ENCODE measurements around the gene KRTAP10-1. TPM values are rescaled to one million over a fixed set of nuclear protein-coding genes. Genes with fewer than 3 reads are reported as not detected.

KRTAP10-1 gene
- total RNA-seq, 1 experiment from 2014 or later: not detected

DNA sequence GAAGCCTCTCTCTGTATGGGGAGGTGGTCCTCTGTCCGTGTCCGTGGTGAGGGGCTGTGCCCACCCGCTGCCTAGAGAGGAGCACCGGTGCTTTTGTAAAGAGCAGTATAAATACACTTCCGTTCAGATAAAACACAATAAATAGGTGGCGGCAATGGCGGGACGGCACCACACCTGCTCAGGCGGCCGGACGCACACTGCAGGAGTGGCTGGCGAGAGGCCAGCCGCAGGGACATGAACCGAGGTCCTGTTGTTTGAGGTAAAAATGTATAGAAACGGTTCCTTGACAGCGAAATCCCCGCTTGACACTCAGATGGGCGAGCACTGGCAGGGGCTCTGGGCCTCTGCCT is 40.8 kb downstream of the KRTAP10-1 start:
- Histone ChIP-seq H4K8ac (replicated peaks; ENCODE audit: insufficient read length, low read depth, low read length) (no peak overlapping the region), H3K18ac (ENCODE audit: insufficient read length, low read depth, low read length) (no peak overlapping the region), H2BK5ac (ENCODE audit: insufficient read length, low read length) (no peak overlapping the region), H3K9ac (ENCODE audit: extremely low read depth, insufficient read length, low read length) (no peak overlapping the region), H4K20me1 (ENCODE audit: control insufficient read depth, insufficient read depth, insufficient read length) (no peaks in the 10 kb centered on the region), H3K4me2 (ENCODE audit: insufficient read depth, insufficient read length, low read length) (no peak overlapping the region), H3K79me2 (ENCODE audit: insufficient read depth, low read length) (no peaks in the 10 kb centered on the region), H3K79me1 (ENCODE audit: insufficient read depth, low read depth, low read length, poor library complexity, severe bottlenecking) (no peaks in the 10 kb centered on the region), H3K23me2 (ENCODE audit: insufficient read length, low read depth, low read length, poor library complexity, severe bottlenecking) (no peaks in the 10 kb centered on the region), H4K91ac (ENCODE audit: insufficient read length, low read depth, low read length) (no peak overlapping the region), H3K14ac (ENCODE audit: insufficient read depth, low read length) (no peak overlapping the region), H2BK12ac (ENCODE audit: insufficient read length, low read depth, low read length) (no peak overlapping the region), H2BK20ac (ENCODE audit: low read depth, low read length, poor library complexity, severe bottlenecking) (no peak overlapping the region), H3K4ac (ENCODE audit: low read depth, low read length) (no peak overlapping the region), H3T11ph (ENCODE audit: low read length) (no peak overlapping the region), H2BK15ac (ENCODE audit: low read depth, low read length) (no peak overlapping the region), H3K27me3 (ENCODE audit: insufficient read depth, low read length) (no peaks in the 10 kb centered on the region), H3K4me1 (ENCODE audit: insufficient read depth, low read length) (peaks cover 4% of the 10 kb centered on the region; the same call in 1 of the 2 replicates), H3K23ac (ENCODE audit: insufficient read length, low read depth, low read length) (no peak overlapping the region), H4K5ac (ENCODE audit: insufficient read length, low read depth, low read length) (no peak overlapping the region), H3K56ac (ENCODE audit: insufficient read length, low read depth, low read length) (no peak overlapping the region), H2BK120ac (ENCODE audit: low read depth, low read length, poor library complexity, severe bottlenecking) (no peak overlapping the region), H3K9me3 (ENCODE audit: control insufficient read depth, low read depth, low read length) (no peaks in the 10 kb centered on the region), H2AFZ (ENCODE audit: low read length) (no peak overlapping the region), H3K27ac (ENCODE audit: insufficient read length, low read depth, low read length) (no peak overlapping the region), H2AK5ac (ENCODE audit: insufficient read length, low read length) (no peak overlapping the region)
- Mint-ChIP-seq H3K27ac (no peak overlapping the region), H3K9me3 (peaks cover 0 to 3% of the 10 kb centered on the region in 2 experiments; a peak in 2 of 5 replicates), H3K4me1 (peaks cover 24 to 27% of the 10 kb centered on the region in 2 experiments), H3K36me3 (ENCODE audit: insufficient read depth in 1 of 3, low read depth in 3 of 3) (peaks cover 0 to 12% (median 0%) of the 10 kb centered on the region in 3 experiments; a peak in 2 of 7 replicates), H3K27me3 (ENCODE audit: low read depth) (no peaks in the 10 kb centered on the region), H3K4me3 (no peak overlapping the region)
- TF ChIP-seq, protein P1, sequence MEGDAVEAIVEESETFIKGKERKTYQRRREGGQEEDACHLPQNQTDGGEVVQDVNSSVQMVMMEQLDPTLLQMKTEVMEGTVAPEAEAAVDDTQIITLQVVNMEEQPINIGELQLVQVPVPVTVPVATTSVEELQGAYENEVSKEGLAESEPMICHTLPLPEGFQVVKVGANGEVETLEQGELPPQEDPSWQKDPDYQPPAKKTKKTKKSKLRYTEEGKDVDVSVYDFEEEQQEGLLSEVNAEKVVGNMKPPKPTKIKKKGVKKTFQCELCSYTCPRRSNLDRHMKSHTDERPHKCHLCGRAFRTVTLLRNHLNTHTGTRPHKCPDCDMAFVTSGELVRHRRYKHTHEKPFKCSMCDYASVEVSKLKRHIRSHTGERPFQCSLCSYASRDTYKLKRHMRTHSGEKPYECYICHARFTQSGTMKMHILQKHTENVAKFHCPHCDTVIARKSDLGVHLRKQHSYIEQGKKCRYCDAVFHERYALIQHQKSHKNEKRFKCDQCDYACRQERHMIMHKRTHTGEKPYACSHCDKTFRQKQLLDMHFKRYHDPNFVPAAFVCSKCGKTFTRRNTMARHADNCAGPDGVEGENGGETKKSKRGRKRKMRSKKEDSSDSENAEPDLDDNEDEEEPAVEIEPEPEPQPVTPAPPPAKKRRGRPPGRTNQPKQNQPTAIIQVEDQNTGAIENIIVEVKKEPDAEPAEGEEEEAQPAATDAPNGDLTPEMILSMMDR (conservative IDR thresholded peaks at IDR 0.05): no peak
- WGBS (ENCODE audit: extremely low coverage, insufficient read length, low lambda C conversion rate): no CpG with 5 or more reads among the region's 18 CpGs
- no peak for DNase-seq
